Coronary artery (tissue), 2 donors: ENCODE measurements around the gene TMPRSS9.

Experiments
- DNase-seq: peaks from one replicate; pipeline ENCODE4 v3.0.0-alpha.2; 2017; ENCODE audit warnings: low spot score
- H3K27ac ChIP-seq, 2 donors: fragments of 200-600 bp; sonication (generic); one replicate each; pipeline ENCODE4 v1.5.1; 2016 to 2019
- H3K4me3 ChIP-seq: fragments of 200-600 bp; sonication (generic); 2 replicates; pipeline ENCODE4 v1.5.1; 2016; ENCODE audit warnings: mild to moderate bottlenecking, moderate library complexity
- CTCF ChIP-seq: fragments of 200-600 bp; sonication (generic); IDR thresholded peaks from one replicate; pipeline ENCODE4 v1.5.1; 2019; ENCODE audit warnings: antibody characterized with exemption

TMPRSS9 gene

GRCh38 chr19:2425622-2426581 lies 65.8 kb downstream of the TMPRSS9 start:
- DNase-seq, result no peak
- Histone ChIP-seq H3K27ac (no peak overlapping the region), H3K4me3 (peak overlapping the region; percentile 83)
- TF ChIP-seq CTCF, result no peak

GRCh38 chr19:2426611-2427428 lies 66.8 kb downstream of the TMPRSS9 start:
- Histone ChIP-seq H3K27ac (peak overlapping the region; percentile 95 to 99), H3K4me3 (peak overlapping the region; percentile 83)
- TF ChIP-seq CTCF, result no peak
- DNase-seq, result no peak

DNA sequence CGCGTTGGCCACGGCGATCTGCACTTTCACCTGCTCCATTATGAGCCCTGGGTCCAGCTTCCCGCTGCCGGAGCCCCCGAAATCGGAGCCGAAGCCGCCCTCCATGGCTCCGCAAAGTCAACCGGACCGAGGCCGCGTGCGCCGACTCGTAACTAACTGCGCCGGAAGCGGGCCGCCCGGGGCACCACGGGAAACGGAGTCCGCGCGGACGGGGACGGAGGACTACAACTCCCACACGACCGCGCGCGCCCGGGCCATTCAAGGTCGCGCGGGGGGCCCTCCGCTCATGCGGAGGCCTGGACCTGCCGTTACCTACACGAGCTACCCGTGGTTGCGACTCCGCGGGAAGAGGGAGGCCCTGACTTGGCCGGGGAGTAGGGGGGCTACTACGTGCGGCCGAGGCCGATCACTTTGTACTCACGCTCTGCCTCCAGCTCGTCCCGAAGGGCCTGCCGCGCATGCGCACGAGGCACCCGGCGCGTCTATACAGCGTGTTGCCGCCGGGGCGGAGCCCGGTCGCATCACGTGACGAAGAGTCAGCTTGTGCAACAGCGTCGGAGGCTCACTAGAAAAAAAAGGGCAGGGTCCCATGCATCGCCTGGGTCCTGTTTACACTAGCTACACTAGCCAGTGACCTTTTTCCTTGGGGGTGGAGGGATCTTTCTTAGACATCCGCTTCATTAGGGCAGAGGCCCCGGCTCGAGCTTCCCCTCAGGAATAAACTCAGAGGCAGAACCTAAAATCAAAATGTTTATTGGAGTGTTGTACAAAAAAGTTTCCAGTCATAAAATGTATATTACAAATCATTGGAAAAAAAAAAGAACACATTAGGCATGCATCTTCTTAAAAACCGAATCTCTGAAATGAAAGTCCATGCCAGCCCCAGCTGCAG lies 67.6 kb downstream of the TMPRSS9 start, which contains the start of gene TIMM13:
Gene TIMM13 (minus strand): TSS at position 158 of the 892 bp plus-strand sequence. CDS start 53 bp downstream, at position 105.
- no peak for TF ChIP-seq CTCF
- DNase-seq, result peak; percentile 95
- peak within 1 kb of the TSS; percentile 83 for H3K4me3 ChIP-seq
- H3K27ac ChIP-seq, result peak within 1 kb of the TSS; percentile 95 to 99

DNA sequence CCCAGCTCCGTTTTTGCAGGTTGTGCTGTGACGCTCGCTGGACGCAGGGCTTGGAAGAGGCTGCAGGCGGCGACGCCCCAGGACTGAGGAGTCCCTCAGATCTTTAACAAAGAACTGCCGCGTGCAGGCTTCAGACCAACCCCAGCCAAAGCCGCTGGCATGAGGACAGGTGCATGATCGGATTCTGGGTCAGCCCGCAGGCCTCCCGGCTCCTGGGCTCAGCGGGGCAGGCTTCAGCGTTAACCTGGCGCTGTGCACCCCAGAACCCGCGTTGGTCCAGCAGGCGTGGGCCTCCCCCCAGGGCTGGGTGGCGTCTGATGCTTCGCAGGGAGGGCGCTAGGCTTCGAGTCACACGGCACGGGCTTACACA lies 68.2 kb downstream of the TMPRSS9 start:
- DNase-seq, result no peak
- H3K4me3 ChIP-seq, result peak overlapping the region; percentile 83
- peak overlapping the region; percentile 42 to 95 for H3K27ac ChIP-seq
- TF ChIP-seq CTCF, result no peak

DNA sequence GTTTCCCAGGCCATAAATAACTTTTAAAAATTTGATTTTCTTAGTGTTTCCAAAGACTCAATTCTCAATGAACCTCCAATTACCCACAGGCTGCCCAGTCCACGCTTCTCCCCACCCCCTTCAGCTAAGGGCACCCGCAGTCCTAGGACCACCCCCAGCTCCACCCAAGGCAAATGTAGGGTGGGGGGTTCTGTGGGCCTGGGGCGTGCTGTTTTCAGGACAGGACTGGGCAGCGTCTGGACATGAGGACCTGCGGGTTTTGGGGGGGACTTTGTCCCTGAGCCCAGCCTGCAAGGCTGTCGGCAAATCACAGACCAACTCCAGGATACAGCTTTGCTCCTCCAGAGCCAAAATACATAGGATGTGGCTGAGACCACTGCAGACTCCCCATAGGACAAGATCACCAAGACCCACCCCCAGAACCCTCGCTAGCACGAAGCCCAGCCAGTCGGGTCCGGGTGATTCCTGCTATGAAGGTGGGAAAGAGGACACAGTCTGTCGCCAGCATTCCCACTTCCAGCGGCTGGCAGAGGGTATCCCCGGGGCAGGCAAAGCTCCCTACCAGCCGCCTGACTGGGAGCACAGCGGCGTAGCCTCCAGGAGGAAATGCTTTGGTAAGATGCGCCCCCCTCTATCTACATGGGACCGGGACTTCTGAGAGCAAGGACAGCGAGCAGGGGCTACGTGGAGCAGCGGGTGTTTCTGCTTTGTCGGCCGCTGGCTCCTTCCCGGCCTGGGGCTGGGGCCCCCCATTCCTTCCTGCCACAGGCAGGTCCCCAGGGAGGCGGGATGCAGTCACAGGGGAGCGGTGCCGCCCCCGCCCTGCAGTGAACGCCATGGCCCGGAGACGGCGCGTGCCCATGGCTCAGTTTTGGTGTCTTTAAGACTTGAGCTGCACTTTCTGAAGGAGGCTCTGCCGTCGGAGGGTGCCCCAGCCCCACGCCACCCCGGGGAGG lies 69.0 kb downstream of the TMPRSS9 start:
- DNase-seq, result no peak
- TF ChIP-seq CTCF, result no peak
- H3K27ac ChIP-seq, result no peak overlapping the region
- H3K4me3 ChIP-seq, result no peak overlapping the region
